IMR-90 (cell line): ENCODE data around the gene AK2.

Experiments
- BHLHE40 ChIP-seq: fragments of 150-350 bp; IDR thresholded peaks from 2 replicates; pipeline ENCODE4 v1.6.1; 2016; ENCODE audit warnings: mild to moderate bottlenecking, low read depth, low read length
- CEBPB ChIP-seq: IDR thresholded peaks from 2 replicates; pipeline ENCODE4 v1.6.1; 2012; ENCODE audit warnings: low read depth, low read length, improper control_type of control experiment
- FOS ChIP-seq: fragments of 150-350 bp; IDR thresholded peaks from 2 replicates; pipeline ENCODE4 v1.6.1; 2016; ENCODE audit warnings: low read depth, low read length
- MAFK ChIP-seq: IDR thresholded peaks from 2 replicates; pipeline ENCODE4 v1.6.1; 2012; ENCODE audit warnings: low read depth, low read length, improper control_type of control experiment
- NFE2L2 ChIP-seq: fragments of 150-350 bp; IDR thresholded peaks from 2 replicates; pipeline ENCODE4 v1.6.1; 2016; ENCODE audit warnings: low read depth, mild to moderate bottlenecking, low read length
- POLR2A ChIP-seq: IDR thresholded peaks from 2 replicates; pipeline ENCODE4 v1.6.1; 2012; ENCODE audit warnings: mild to moderate bottlenecking, low read depth, low read length
- RAD21 ChIP-seq: IDR thresholded peaks from 2 replicates; pipeline ENCODE4 v1.6.1; 2012; ENCODE audit warnings: low read length, improper control_type of control experiment
- RCOR1 ChIP-seq: IDR thresholded peaks from 2 replicates; pipeline ENCODE4 v1.6.1; 2012; ENCODE audit warnings: mild to moderate bottlenecking, low read length, improper control_type of control experiment; ENCODE audit not compliant: insufficient replicate concordance
- RFX5 ChIP-seq: IDR thresholded peaks from 2 replicates; pipeline ENCODE4 v1.8.0; 2012; ENCODE audit warnings: low read depth, mild to moderate bottlenecking, low read length, moderate library complexity
- SMC3 ChIP-seq: fragments of 150-350 bp; IDR thresholded peaks from 2 replicates; pipeline ENCODE4 v1.6.1; 2016; ENCODE audit warnings: low read depth, mild to moderate bottlenecking, antibody characterized with exemption, low read length, moderate library complexity
- TF ChIP-seq, protein P1 (sequence below): conservative IDR thresholded peaks from 2 replicates; pipeline ENCODE4 v1.5.1; 2012; ENCODE audit warnings: mild to moderate bottlenecking, low read depth, low read length, improper control_type of control experiment
- TF ChIP-seq, protein P2 (sequence below): fragments of 150-350 bp; IDR thresholded peaks from 2 replicates; pipeline ENCODE4 v1.6.1; 2016; ENCODE audit warnings: low read depth, mild to moderate bottlenecking, low read length, moderate library complexity, borderline replicate concordance
- TF ChIP-seq, protein P3 (sequence below): fragments of 150-350 bp; IDR thresholded peaks from 2 replicates; pipeline ENCODE4 v1.6.1; 2017; ENCODE audit warnings: mild to moderate bottlenecking, antibody characterized with exemption, low read length, low read depth

DNA sequence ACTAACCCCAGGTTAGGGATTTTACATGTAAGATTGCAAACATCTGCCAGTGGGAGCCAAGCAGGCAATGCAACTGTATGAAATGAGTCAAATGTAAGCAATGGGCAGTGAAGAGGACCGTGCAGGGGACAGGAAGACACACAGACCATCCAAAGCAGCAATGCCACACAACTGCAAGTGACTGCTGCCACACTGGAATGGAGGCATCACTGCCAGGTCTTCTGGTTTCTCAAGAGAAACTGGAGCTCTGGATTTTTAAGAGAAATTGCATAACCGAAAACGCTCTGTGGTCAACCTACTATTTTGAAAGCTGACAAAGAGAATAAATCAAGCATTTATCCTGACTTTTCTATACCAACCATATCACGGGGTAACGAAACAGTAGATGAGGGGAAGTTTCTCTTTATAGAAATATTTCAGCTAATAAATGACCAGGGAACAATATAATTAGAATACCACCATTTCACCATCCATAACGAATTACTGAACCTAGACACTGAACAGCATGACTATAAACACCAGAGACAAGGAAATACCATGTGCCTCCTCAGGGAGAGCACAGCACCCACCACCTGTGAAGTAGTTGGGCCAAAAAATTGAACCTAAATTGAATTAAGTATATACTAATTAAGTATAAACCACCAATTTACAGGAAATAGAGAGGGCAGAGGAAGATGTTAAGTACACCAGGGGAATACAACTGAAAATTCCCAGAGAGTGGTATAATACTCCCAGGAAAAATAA lies 4.4 kb downstream of the AK2 start:
- TF ChIP-seq, protein P1, sequence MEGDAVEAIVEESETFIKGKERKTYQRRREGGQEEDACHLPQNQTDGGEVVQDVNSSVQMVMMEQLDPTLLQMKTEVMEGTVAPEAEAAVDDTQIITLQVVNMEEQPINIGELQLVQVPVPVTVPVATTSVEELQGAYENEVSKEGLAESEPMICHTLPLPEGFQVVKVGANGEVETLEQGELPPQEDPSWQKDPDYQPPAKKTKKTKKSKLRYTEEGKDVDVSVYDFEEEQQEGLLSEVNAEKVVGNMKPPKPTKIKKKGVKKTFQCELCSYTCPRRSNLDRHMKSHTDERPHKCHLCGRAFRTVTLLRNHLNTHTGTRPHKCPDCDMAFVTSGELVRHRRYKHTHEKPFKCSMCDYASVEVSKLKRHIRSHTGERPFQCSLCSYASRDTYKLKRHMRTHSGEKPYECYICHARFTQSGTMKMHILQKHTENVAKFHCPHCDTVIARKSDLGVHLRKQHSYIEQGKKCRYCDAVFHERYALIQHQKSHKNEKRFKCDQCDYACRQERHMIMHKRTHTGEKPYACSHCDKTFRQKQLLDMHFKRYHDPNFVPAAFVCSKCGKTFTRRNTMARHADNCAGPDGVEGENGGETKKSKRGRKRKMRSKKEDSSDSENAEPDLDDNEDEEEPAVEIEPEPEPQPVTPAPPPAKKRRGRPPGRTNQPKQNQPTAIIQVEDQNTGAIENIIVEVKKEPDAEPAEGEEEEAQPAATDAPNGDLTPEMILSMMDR, result no peak
- TF ChIP-seq NFE2L2, result no peak
- TF ChIP-seq SMC3, result no peak
- no peak for TF ChIP-seq POLR2A
- TF ChIP-seq RAD21, result no peak
- TF ChIP-seq RCOR1, result no peak
- no peak for TF ChIP-seq MAFK
- no peak for TF ChIP-seq FOS
- TF ChIP-seq, protein P2, sequence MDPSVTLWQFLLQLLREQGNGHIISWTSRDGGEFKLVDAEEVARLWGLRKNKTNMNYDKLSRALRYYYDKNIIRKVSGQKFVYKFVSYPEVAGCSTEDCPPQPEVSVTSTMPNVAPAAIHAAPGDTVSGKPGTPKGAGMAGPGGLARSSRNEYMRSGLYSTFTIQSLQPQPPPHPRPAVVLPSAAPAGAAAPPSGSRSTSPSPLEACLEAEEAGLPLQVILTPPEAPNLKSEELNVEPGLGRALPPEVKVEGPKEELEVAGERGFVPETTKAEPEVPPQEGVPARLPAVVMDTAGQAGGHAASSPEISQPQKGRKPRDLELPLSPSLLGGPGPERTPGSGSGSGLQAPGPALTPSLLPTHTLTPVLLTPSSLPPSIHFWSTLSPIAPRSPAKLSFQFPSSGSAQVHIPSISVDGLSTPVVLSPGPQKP, result no peak
- no peak for TF ChIP-seq BHLHE40
- peak; percentile 42; the same call in 1 of the 2 replicates for TF ChIP-seq CEBPB
- TF ChIP-seq, protein P3, sequence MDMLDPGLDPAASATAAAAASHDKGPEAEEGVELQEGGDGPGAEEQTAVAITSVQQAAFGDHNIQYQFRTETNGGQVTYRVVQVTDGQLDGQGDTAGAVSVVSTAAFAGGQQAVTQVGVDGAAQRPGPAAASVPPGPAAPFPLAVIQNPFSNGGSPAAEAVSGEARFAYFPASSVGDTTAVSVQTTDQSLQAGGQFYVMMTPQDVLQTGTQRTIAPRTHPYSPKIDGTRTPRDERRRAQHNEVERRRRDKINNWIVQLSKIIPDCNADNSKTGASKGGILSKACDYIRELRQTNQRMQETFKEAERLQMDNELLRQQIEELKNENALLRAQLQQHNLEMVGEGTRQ, result no peak
- TF ChIP-seq RFX5, result no peak
